Liver (tissue), 9 donors: ENCODE data around the gene TUT4. TPM values are rescaled to one million over a fixed set of nuclear protein-coding genes. Genes with fewer than 3 reads are reported as not detected.

Experiments
- DNase-seq: peaks from one replicate; pipeline ENCODE4 v3.0.0-alpha.2; 2017; ENCODE audit warnings: low spot score
- H3K27ac ChIP-seq, 2 donors: one replicate each; pipeline ENCODE4 v1.7.0; 2013; ENCODE audit warnings: inconsistent platforms in 2 of 2, low read length in 2 of 2, control low read depth in 1 of 2, low read depth in 1 of 2, mild to moderate bottlenecking in 1 of 2
- H3K27me3 ChIP-seq, 4 donors: one replicate each; pipeline versions ENCODE4 v1.6.1 to v1.7.0; 2013; ENCODE audit warnings: low read length in 3 of 4, inconsistent platforms in 1 of 4, mild to moderate bottlenecking in 1 of 4, moderate library complexity in 1 of 4; ENCODE audit not compliant: control insufficient read depth in 4 of 4, insufficient read depth in 4 of 4
- H3K36me3 ChIP-seq, 4 donors: one replicate each; pipeline versions ENCODE4 v1.6.1 to v1.7.0; 2013; ENCODE audit warnings: low read length in 3 of 4, mild to moderate bottlenecking in 3 of 4, low read depth in 1 of 4, moderate library complexity in 1 of 4; ENCODE audit not compliant: control insufficient read depth in 4 of 4, insufficient read depth in 3 of 4
- H3K4me1 ChIP-seq, 4 donors: one replicate each; pipeline versions ENCODE4 v1.6.1 to v1.7.0; 2013; ENCODE audit warnings: low read length in 3 of 4, mild to moderate bottlenecking in 3 of 4, moderate library complexity in 1 of 4; ENCODE audit not compliant: control insufficient read depth in 4 of 4, insufficient read depth in 4 of 4
- H3K4me3 ChIP-seq, 3 donors: one replicate each; pipeline versions ENCODE4 v1.6.1 to v1.7.0; 2013; ENCODE audit warnings: low read length in 3 of 3, control low read depth in 1 of 3, low read depth in 1 of 3, mild to moderate bottlenecking in 1 of 3
- H3K9ac ChIP-seq, 2 donors: one replicate each; pipeline ENCODE4 v1.7.0; 2013; ENCODE audit warnings: low read length in 2 of 2, mild to moderate bottlenecking in 2 of 2, moderate library complexity in 2 of 2, control low read depth in 1 of 2, low read depth in 1 of 2
- H3K9me3 ChIP-seq, 4 donors: one replicate each; pipeline versions ENCODE4 v1.6.1 to v1.7.0; 2013; ENCODE audit warnings: low read length in 3 of 4; ENCODE audit not compliant: control insufficient read depth in 4 of 4
- ATF3 ChIP-seq: IDR thresholded peaks from 2 replicates; pipeline ENCODE4 v1.6.1; 2016; ENCODE audit warnings: antibody characterized with exemption
- CTCF ChIP-seq: fragments of 150-350 bp; IDR thresholded peaks from 2 replicates; pipeline ENCODE4 v1.5.1; 2017; ENCODE audit warnings: improper control_type of control experiment, low read depth, low read length; ENCODE audit not compliant: missing input control
- EGR1 ChIP-seq, 2 donors: IDR thresholded peaks; 2 replicates each; pipeline ENCODE4 v1.6.1; 2016 to 2018; ENCODE audit warnings: antibody characterized with exemption in 2 of 2, low read depth in 2 of 2
- FOXA1 ChIP-seq: IDR thresholded peaks from 2 replicates; pipeline ENCODE4 v1.6.1; 2016; ENCODE audit warnings: antibody characterized with exemption
- FOXA2 ChIP-seq: IDR thresholded peaks from 2 replicates; pipeline ENCODE4 v1.6.1; 2016; ENCODE audit warnings: antibody characterized with exemption
- GABPA ChIP-seq, 2 donors: IDR thresholded peaks in 1 of 2; conservative IDR thresholded peaks in 1 of 2; 2 replicates each; pipeline ENCODE4 v1.6.1; 2016; ENCODE audit warnings: antibody characterized with exemption in 2 of 2, mild to moderate bottlenecking in 1 of 2, moderate library complexity in 1 of 2
- HNF4A ChIP-seq, 2 donors: conservative IDR thresholded peaks; 2 replicates each; pipeline ENCODE4 v1.6.1; 2016; ENCODE audit warnings: antibody characterized with exemption in 2 of 2, mild to moderate bottlenecking in 2 of 2
- HNF4G ChIP-seq: IDR thresholded peaks from 2 replicates; pipeline ENCODE4 v1.6.1; 2016; ENCODE audit warnings: antibody characterized with exemption
- JUND ChIP-seq, 2 donors: IDR thresholded peaks; 2 replicates each; pipeline ENCODE4 v1.6.1; 2016; ENCODE audit warnings: antibody characterized with exemption in 2 of 2
- MAX ChIP-seq: IDR thresholded peaks from 2 replicates; pipeline ENCODE4 v1.6.1; 2016; ENCODE audit warnings: antibody characterized with exemption
- NR2F2 ChIP-seq: IDR thresholded peaks from 2 replicates; pipeline ENCODE4 v1.6.1; 2016; ENCODE audit warnings: antibody characterized with exemption
- RAD21 ChIP-seq, 2 donors: IDR thresholded peaks; 2 replicates each; pipeline ENCODE4 v1.6.1; 2016; ENCODE audit warnings: antibody characterized with exemption in 2 of 2, mild to moderate bottlenecking in 2 of 2
- REST ChIP-seq: IDR thresholded peaks from 2 replicates; pipeline ENCODE4 v1.6.1; 2016; ENCODE audit warnings: antibody characterized with exemption, mild to moderate bottlenecking
- RXRA ChIP-seq, 2 donors: IDR thresholded peaks; 2 replicates each; pipeline ENCODE4 v1.6.1; 2017 to 2018; ENCODE audit warnings: antibody characterized with exemption in 2 of 2, mild to moderate bottlenecking in 1 of 2
- SP1 ChIP-seq: IDR thresholded peaks from 2 replicates; pipeline ENCODE4 v1.6.1; 2018; ENCODE audit warnings: antibody characterized with exemption, mild to moderate bottlenecking
- TAF1 ChIP-seq: conservative IDR thresholded peaks from 2 replicates; pipeline ENCODE4 v1.6.1; 2016; ENCODE audit warnings: antibody characterized with exemption, mild to moderate bottlenecking
- YY1 ChIP-seq: IDR thresholded peaks from 2 replicates; pipeline ENCODE4 v1.6.1; 2016; ENCODE audit warnings: antibody characterized with exemption, mild to moderate bottlenecking
- ZBTB33 ChIP-seq: IDR thresholded peaks from 2 replicates; pipeline ENCODE4 v1.6.1; 2016; ENCODE audit warnings: antibody characterized with exemption
- WGBS: extraction: QIAGEN DNeasy Blood & Tissue Kit; methylation state at CpG from one replicate; pipeline ENCODE4 v1.1.7; 2013; 5-methylcytosine and 5-hydroxymethylcytosine counted together
- polyA plus RNA-seq, 2 donors: library from polyadenylated mRNA; stranded (reverse) in 1 of 2; unstranded in 1 of 2; fragments of 200-250 nt in 1 of 2; fragments of >200 nt in 1 of 2; fragmentation: Nextera tagmentation in 1 of 2; extraction: Ambion mirVana in 1 of 2; gene quantifications; one replicate each; pipeline versions ENCODE4 v1.2.1 to v1.2.3, GENCODE V29; 2013 to 2015
- total RNA-seq, 2 donors: library from RNA; depleted of rRNA; stranded (reverse); fragments of >200 nt; gene quantifications; one replicate each; pipeline ENCODE4 v1.2.3, GENCODE V29; 2014
- donor health status: healthy.
- donor health status: healthy.
- donor health status: healthy.
- donor health status: healthy.
- donor health status: healthy.

TUT4 gene
- total and polyA plus RNA-seq, 4 donors = 12.2 to 28.0 (median 24.0) TPM

- no peak overlapping the region for H3K4me3 ChIP-seq
- peaks cover 0 to 5% (median 4%) of the 10 kb centered on the region in 4 donors for H3K36me3 ChIP-seq
- no peak overlapping the region for H3K9ac ChIP-seq
- no peak for DNase-seq
- H3K27me3 ChIP-seq = no peaks in the 10 kb centered on the region
- no peak overlapping the region for H3K27ac ChIP-seq
- TF ChIP-seq REST (no peak), YY1 (no peak), TAF1 (no peak), EGR1 (IDR thresholded peaks at IDR 0.05; ENCODE audit: low read depth in 2 of 2) (no peak), JUND (IDR thresholded peaks at IDR 0.05) (no peak), FOXA2 (no peak), GABPA (IDR thresholded peaks at IDR 0.05 in 1 of 2, conservative IDR thresholded peaks at IDR 0.05 in 1 of 2) (no peak), ZBTB33 (no peak), RAD21 (IDR thresholded peaks at IDR 0.05) (no peak), FOXA1 (no peak), RXRA (IDR thresholded peaks at IDR 0.05) (no peak), HNF4A (conservative IDR thresholded peaks at IDR 0.05) (no peak), NR2F2 (no peak), SP1 (no peak)
- 95% methylated on average over 1 of the region's 1 CpG for WGBS
- no peaks in the 10 kb centered on the region for H3K9me3 ChIP-seq
- H3K4me1 ChIP-seq = no peaks in the 10 kb centered on the region
Observed at GRCh38 chr1:52460694-52461093, 92.2 kb downstream of the TUT4 start.

GRCh38 chr1:52455686-52456085 lies 97.2 kb downstream of the TUT4 start:
- H3K9me3 ChIP-seq = no peaks in the 10 kb centered on the region
- peaks cover 0 to 6% (median 2%) of the 10 kb centered on the region in 4 donors for H3K36me3 ChIP-seq
- no peaks in the 10 kb centered on the region for H3K27me3 ChIP-seq
- H3K4me1 ChIP-seq = no peaks in the 10 kb centered on the region
- no peak overlapping the region for H3K9ac ChIP-seq
- no peak overlapping the region for H3K27ac ChIP-seq
- H3K4me3 ChIP-seq = no peak overlapping the region
- no peak for TF ChIP-seq HNF4G
- TF ChIP-seq EGR1 (IDR thresholded peaks at IDR 0.05; ENCODE audit: low read depth in 2 of 2) = no peak
- TF ChIP-seq TAF1 = no peak
- no peak for TF ChIP-seq JUND (IDR thresholded peaks at IDR 0.05)
- TF ChIP-seq CTCF = no peak
- TF ChIP-seq SP1 = no peak
- no peak for TF ChIP-seq MAX
- no peak for TF ChIP-seq FOXA2
- no peak for TF ChIP-seq FOXA1
- no peak for TF ChIP-seq RXRA (IDR thresholded peaks at IDR 0.05)
- TF ChIP-seq RAD21 (IDR thresholded peaks at IDR 0.05) = no peak
- TF ChIP-seq ATF3 = no peak
- 98% methylated on average over 2 of the region's 2 CpGs for WGBS
- no peak for DNase-seq
